Motor neuron (in vitro differentiated cells): Measurements from ENCODE around the gene OSTC. TPM values are rescaled to one million over a fixed set of nuclear protein-coding genes. Genes with fewer than 3 reads are reported as not detected.

ENCODE experiments used
- ATAC-seq, 8 experiments: fragments of 200-7000 bp; cut with Tn5 transposase; replicated peaks in 6 of 8; 2 replicates each; pipeline ENCODE4 v1.8.0; 2021; ENCODE audit warnings: mild to moderate bottlenecking in 8 of 8, moderate library complexity in 8 of 8
- H3K27ac ChIP-seq, 2 donors: fragments of 250-450 bp; sonication (Bioruptor Pico); 2 replicates each; pipeline ENCODE4 v1.9.0; 2021; ENCODE audit warnings: antibody characterized with exemption in 2 of 2, mild to moderate bottlenecking in 2 of 2, moderate library complexity in 1 of 2
- H3K4me1 ChIP-seq, 2 donors: fragments of 250-450 bp; sonication (Bioruptor Pico); replicated peaks in 1 of 2; 2 replicates each; pipeline ENCODE4 v1.6.1; 2021; ENCODE audit warnings: antibody characterized with exemption in 2 of 2, mild to moderate bottlenecking in 2 of 2, moderate library complexity in 1 of 2
- H3K4me3 ChIP-seq, 5 donors: fragments of 250-450 bp; sonication (Bioruptor Pico); 2 replicates each; pipeline ENCODE4 v1.9.0; 2021; ENCODE audit warnings: antibody characterized with exemption in 5 of 5, mild to moderate bottlenecking in 5 of 5, moderate library complexity in 4 of 5
- WGBS, 10 experiments: fragments of 450-650 bp; shearing (Covaris generic); methylation state at CpG; one replicate each; pipeline ENCODE4 v1.0.0; 2022; 5-methylcytosine and 5-hydroxymethylcytosine counted together
- in situ Hi-C, 9 experiments: fragments of 400-800 bp; cut with MboI; loops; one replicate each; pipeline ENCODE4 v1.15.0; 2021; ENCODE audit warnings: low sequenced_read_pairs in 9 of 9, low pct_unique_long_range_greater_than_20kb in 2 of 9; ENCODE audit not compliant: unreplicated experiment in 9 of 9
- total RNA-seq, 8 experiments: library from RNA; unstranded; fragments of 300-600 nt; gene quantifications; 2 replicates each; pipeline versions ENCODE4 v1.2.3 to v1.2.4, GENCODE V29; 2022

The OSTC gene
- total RNA-seq, 8 experiments from 2014 or later = 94.5 to 241 (median 106) TPM

DNA sequence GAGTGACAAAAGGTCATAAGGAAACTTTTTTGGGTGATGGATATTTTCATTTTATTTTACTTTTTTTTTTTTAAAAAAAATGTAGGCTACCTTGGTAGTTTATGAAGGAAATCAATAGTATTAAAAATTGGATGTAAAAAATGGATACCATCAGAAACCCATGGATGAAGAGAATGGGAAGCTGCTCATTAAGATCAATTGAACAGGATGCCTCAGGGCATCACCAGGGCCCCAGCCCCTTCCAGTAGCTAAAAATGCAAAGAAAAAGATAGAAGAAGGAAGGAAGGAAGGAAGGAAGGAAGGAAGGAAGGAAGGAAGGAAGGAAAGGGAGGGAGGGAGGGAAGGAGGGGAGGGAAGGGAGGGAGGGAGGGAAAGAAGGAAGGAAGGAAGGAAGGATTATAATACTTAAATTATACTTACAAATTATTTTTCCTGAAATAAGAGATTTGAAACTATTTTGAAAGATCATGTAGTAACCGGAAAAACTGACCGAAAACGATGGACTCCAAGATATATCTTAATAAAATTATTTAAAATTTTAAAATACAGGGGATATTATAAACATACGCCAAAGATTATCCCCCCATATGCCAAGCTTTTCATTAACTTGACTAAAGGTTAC lies 24.1 kb downstream of the OSTC start:
- Histone ChIP-seq H3K27ac (no peak overlapping the region), H3K4me1 (no peaks in the 10 kb centered on the region), H3K4me3 (no peak overlapping the region)
- 0 to 100% (median 33%) methylated on average over 1 to 4 of the region's 4 CpGs; no CpG with 5 or more reads in 4 of the 10 experiments for WGBS, 10 experiments
- in situ Hi-C loops = no loop called here
- ATAC-seq = no peak

DNA sequence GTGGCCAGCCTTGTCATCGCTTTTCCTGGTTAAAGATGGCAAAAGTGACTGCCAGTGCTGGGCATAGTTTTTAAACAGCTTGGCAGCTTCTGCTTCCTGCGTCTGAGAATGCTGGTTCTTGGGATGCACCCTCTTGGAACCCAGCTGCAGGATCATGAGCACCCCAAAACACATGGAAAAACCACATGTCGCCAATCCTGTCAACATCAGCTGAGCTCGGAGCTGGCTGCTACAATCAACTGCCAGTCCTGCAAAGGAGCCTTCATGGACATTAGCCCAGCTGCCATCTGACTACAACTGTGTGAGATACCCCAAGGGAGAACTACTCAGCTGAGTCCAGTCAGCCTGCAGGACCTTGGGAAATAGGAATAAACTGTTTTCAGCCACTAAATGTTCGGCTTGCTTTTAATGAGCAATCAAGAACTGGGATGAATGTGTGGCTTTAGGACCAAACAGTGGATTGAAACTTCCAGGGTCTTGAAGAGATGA lies 31.0 kb downstream of the OSTC start:
- no peak for ATAC-seq
- WGBS, 10 experiments = 31 to 100% (median 90%) methylated on average over 1 to 4 of the region's 5 CpGs; no CpG with 5 or more reads in 1 of the 10 experiments
- no peak overlapping the region for H3K4me3 ChIP-seq
- in situ Hi-C loops = loop anchor here in 2 of 9 experiments (25.0 kb wide), 2 partner anchors 631 to 706 kb away; partner anchors contain the start of gene COL25A1 (in 1 of the 2)
- no peaks in the 10 kb centered on the region for H3K4me1 ChIP-seq
- no peak overlapping the region for H3K27ac ChIP-seq

DNA sequence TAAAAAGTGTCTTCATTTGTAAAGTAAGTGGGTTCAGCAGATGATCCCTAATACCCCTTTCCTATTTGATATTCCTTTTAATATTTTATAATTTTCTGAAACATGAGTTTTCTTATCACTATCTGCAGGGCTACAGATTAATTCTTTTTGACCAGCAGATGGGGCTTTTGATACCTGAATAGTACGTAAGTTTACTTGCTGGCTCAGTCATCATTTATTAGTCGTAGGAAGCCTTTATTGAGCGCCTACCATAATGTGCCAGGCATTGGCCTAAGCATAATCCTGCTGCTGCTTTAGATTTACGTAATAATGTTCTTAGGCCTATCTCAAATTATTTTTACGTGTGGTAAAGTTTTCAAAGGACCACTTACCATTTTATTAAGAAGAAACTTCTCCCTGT lies 33.1 kb downstream of the OSTC start:
- ATAC-seq = peak in 4 of 8 experiments; percentile 52 to 70 (median 66)
- Histone ChIP-seq H3K4me3 (no peak overlapping the region), H3K4me1 (no peaks in the 10 kb centered on the region), H3K27ac (no peak overlapping the region)
- 0 to 92% (median 31%) methylated on average over 1 to 5 of the region's 5 CpGs for WGBS, 10 experiments
- in situ Hi-C loops = loop anchor here in 2 of 9 experiments (25.0 kb wide), 2 partner anchors 629 to 704 kb away; partner anchors contain the start of gene COL25A1 (in 1 of the 2)

DNA sequence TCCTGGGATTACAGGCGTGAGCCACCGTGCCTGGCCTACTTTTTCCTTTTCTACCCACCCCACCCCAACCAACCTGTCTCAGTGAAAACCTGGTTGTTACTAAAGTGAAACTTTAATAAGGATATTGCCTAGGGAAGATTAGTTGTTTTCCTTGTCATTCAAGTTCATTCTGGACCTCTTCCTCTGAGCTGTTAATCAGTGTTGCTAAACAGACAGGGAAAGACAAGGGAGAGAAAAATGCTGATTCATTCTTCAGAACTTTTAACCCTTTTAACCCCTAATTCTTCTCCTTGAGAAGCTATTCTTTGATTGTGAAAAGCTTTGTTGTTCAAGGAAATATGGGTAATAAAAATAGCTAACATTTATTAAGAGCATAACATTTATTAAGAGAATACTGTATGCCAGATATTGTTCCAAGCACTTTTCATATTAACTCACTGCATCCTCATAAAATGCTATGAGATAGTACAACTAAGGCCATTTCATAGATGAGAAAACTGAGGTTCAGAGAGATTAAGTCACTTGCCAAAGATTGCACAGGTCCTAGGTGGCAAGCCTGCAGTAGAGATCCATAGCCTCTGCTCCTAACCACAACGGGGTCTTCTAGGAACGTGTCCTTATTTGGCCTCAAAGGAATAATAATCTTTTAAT lies 34.8 kb downstream of the OSTC start:
- ATAC-seq = no peak
- Histone ChIP-seq H3K4me3 (no peak overlapping the region), H3K27ac (no peak overlapping the region), H3K4me1 (no peaks in the 10 kb centered on the region)
- in situ Hi-C loops = loop anchor here in 2 of 9 experiments (25.0 kb wide), 2 partner anchors 627 to 702 kb away; partner anchors contain the start of gene COL25A1 (in 1 of the 2)
- 72 to 100% (median 93%) methylated on average over 1 to 4 of the region's 4 CpGs; no CpG with 5 or more reads in 4 of the 10 experiments for WGBS, 10 experiments

DNA sequence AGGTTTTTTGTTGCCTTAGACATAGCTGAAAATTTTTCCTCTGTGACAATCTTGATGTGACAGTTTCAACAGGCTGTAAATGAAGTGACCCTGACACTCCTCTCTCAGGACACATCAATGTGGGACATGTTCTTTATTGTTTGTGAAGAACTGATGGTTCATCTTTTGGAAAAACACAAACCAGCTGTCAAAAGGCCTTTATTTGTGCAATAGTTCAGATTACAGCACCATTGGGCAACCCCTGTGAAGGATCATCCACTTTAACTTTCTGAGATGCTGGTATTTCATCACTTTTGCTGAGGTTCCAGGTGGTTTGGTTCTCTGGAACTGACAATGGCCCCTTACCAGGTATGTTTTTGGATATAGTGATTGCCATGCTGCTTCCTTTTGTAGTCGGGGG lies 40.3 kb downstream of the OSTC start:
- H3K27ac ChIP-seq = no peak overlapping the region
- H3K4me3 ChIP-seq = no peak overlapping the region
- no peak for ATAC-seq
- no peaks in the 10 kb centered on the region for H3K4me1 ChIP-seq
- in situ Hi-C loops = loop anchor here in 2 of 9 experiments (25.0 kb wide), 2 partner anchors 622 to 697 kb away; partner anchors contain the start of gene COL25A1 (in 1 of the 2)
- WGBS, 10 experiments = 75% methylated on average over 1 of the region's 1 CpG; no CpG with 5 or more reads in 9 of the 10 experiments

DNA sequence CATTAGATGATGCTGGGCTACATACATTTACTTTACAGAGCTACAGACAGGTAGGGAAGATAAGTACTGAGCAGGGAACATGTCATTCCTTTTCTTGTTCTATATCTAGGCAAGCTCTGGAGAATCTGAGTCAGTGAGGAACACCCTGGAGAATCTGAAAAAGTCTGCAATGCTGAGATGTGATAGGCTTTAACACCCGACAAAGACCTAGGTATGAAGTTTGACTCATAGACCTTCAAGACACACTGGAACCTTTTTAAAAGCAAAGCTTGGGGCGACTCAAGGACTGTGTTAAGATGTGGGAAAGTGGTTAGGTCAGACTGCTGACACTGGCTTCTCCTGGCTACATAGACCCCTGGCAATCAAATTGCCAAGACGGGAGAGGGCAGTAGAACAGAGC lies 42.8 kb downstream of the OSTC start:
- ATAC-seq = no peak
- Histone ChIP-seq H3K4me3 (no peak overlapping the region), H3K4me1 (peaks cover 0 to 3% of the 10 kb centered on the region in 2 donors), H3K27ac (no peak overlapping the region)
- 57 to 100% (median 87%) methylated on average over 1 to 3 of the region's 3 CpGs; no CpG with 5 or more reads in 4 of the 10 experiments for WGBS, 10 experiments
- in situ Hi-C loops = loop anchor here in 2 of 9 experiments (25.0 kb wide), 2 partner anchors 619 to 694 kb away; partner anchors contain the start of gene COL25A1 (in 1 of the 2)

DNA sequence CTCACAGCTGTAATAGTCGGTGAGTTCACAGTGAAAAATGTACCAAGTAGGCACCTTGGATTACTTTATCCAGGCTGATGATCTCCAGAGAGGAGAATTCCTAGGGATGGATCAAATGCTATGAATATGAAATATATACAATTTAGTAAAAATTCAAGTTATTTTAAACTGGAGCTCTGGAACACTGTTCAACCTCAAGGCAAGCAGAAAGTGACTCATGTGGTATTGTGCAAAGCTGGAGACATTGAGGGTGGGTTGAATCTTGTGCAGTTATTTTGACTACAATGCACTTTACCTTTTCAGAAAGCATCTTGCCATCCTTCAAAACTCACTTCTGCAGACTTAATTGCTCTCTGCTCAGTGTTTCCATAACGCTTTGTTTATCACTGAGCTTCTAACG lies 43.4 kb downstream of the OSTC start:
- peaks cover 0 to 3% of the 10 kb centered on the region in 2 donors for H3K4me1 ChIP-seq
- in situ Hi-C loops = loop anchor here in 2 of 9 experiments (25.0 kb wide), 2 partner anchors 618 to 693 kb away; partner anchors contain the start of gene COL25A1 (in 1 of the 2)
- H3K4me3 ChIP-seq = no peak overlapping the region
- 60 to 92% (median 79%) methylated on average over 1 to 3 of the region's 3 CpGs; no CpG with 5 or more reads in 4 of the 10 experiments for WGBS, 10 experiments
- H3K27ac ChIP-seq = no peak overlapping the region
- ATAC-seq = no peak

DNA sequence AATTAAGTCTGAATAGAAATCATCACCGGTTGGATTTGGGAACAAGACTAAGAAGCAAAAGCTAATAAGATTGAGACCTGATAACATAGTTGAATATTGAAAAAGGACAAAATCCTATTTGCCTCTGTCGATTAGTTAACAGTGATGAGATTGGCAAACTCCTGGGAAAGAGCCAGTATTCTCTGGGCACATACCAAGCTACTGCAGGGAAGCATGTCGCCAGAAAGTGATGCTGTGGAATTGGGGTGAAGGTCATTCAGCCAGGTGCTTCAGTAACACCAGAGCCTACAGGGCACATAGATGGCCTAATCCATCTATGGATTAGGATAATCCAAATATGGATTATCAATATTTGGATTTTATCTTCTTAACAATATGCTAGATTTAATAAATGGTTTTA lies 44.0 kb downstream of the OSTC start:
- no peak overlapping the region for H3K27ac ChIP-seq
- in situ Hi-C loops = loop anchor here in 2 of 9 experiments (25.0 kb wide), 2 partner anchors 618 to 693 kb away; partner anchors contain the start of gene COL25A1 (in 1 of the 2)
- H3K4me3 ChIP-seq = no peak overlapping the region
- WGBS, 10 experiments = 56 to 100% (median 88%) methylated on average over 1 to 3 of the region's 3 CpGs
- H3K4me1 ChIP-seq = peaks cover 0 to 3% of the 10 kb centered on the region in 2 donors
- ATAC-seq = no peak

DNA sequence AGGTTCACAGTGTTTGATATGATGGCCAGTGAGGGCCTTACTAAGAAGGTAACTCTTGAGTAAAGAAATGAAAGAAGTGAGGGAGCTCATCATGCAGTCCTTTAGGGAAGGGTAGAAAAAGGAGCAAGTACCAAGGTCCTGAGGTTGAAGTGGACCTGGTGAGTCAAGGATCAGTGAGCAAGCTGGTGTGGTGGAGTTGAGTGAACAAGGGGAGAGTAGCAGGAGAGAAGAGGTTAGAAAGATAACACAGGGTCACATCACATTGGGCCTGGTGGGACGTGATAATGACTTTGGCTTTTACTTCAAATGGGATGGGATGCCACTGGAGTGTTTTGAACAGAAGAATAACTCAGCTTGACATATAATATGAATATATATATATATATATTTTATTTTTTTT lies 44.7 kb downstream of the OSTC start:
- no peak for ATAC-seq
- 80 to 100% (median 100%) methylated on average over 1 of the region's 1 CpG; no CpG with 5 or more reads in 5 of the 10 experiments for whole genome bisulfite sequencing, 10 experiments
- in situ Hi-C loops = loop anchor here in 2 of 9 experiments (25.0 kb wide), 2 partner anchors 617 to 692 kb away; partner anchors contain the start of gene COL25A1 (in 1 of the 2)

DNA sequence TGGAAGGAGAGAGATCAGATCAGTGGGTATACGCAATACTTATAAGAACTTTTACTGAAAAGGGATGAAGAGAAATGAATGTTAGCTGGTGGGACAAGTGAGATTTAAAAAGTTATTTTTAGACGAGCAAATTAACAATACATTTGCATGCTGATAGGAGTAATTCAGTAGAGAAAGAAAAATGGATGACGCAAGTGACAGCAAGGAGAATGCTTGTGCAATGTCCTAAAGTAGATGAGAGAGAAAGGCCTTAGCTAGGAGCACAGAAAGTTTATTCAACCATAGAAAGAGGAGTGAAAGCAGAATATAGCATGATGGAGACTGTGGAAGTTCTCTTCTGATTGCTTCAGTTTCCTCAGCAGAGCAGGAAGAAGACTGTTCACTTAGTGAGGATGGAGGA lies 45.8 kb downstream of the OSTC start:
- in situ Hi-C loops = loop anchor here in 2 of 9 experiments (25.0 kb wide), 2 partner anchors 616 to 691 kb away; partner anchors contain the start of gene COL25A1 (in 1 of the 2)

More for the DNA sequence above, 44.7 kb downstream of the OSTC start:
- Histone ChIP-seq H3K4me1 (peaks cover 0 to 3% of the 10 kb centered on the region in 2 donors), H3K4me3 (no peak overlapping the region), H3K27ac (no peak overlapping the region)

DNA sequence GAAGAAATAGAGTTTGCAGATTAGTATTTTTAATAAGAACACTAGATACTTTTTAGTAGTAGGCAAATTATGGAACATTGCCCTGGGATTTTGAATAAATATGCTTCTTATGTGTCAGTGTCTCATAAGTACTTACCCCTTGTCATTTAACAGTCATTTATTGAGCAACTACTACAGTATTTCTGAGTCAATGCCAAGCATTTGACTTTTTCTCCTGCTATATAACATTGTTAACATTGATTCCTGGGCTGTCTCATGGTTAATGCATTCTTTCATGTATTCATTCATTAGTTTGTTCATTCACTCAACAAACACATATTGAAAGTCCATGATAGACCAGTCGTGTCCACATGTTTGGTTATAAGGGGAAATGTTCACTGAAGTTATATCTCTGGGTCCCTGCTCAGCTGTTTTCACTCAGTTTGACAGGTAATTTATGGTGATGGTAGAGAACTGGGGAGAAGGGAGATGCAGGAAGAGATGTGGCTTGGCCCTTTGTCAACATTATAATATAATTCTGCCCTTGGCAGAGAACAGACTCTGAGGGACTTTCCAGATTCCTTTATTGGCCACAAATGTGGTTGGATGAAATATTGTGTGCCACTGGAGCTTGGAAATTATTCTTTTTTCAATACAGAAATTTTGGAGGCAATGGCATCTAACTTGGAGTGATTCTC lies 49.8 kb downstream of the OSTC start:
- ATAC-seq = peak in 2 of 8 experiments; percentile 22 to 34
- in situ Hi-C loops = no loop called here
- WGBS, 10 experiments = 0 to 100% (median 74%) methylated on average over 1 of the region's 1 CpG; no CpG with 5 or more reads in 4 of the 10 experiments
- H3K4me1 ChIP-seq = peaks cover 0 to 3% of the 10 kb centered on the region in 2 donors
- no peak overlapping the region for H3K27ac ChIP-seq
- H3K4me3 ChIP-seq = no peak overlapping the region

More for the DNA sequence above, 45.8 kb downstream of the OSTC start:
- ATAC-seq = no peak
- Histone ChIP-seq H3K4me1 (peaks cover 0 to 3% of the 10 kb centered on the region in 2 donors), H3K27ac (no peak overlapping the region), H3K4me3 (no peak overlapping the region)
- 69 to 93% (median 77%) methylated on average over 2 to 3 of the region's 3 CpGs; no CpG with 5 or more reads in 2 of the 10 experiments for WGBS, 10 experiments

DNA sequence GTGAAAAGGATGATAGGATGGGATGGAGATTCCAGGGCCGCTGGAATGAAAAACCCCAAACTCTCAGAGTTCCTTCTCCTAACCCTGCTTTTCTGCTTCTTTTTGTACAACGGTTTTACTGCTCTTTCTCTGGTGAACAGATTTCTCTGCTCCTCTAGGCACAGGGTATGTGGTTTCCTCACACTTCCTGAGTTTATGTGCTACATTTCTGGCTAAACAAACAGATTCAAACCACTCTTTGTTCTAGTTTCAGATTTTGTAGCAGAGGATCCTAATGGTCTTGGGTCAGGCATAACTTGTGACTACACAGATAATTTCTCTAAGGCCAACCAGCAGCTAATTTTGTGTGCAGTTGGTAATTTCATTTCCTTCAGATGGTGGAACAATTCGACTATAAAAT lies 52.6 kb downstream of the OSTC start:
- WGBS, 10 experiments = 0 to 100% (median 68%) methylated on average over 1 to 3 of the region's 3 CpGs; no CpG with 5 or more reads in 1 of the 10 experiments
- ATAC-seq = no peak
- in situ Hi-C loops = no loop called here

More for the DNA sequence above, 52.6 kb downstream of the OSTC start:
- Histone ChIP-seq H3K4me1 (no peaks in the 10 kb centered on the region), H3K4me3 (no peak overlapping the region), H3K27ac (no peak overlapping the region)
